PC-9 (cell line): ENCODE data around the gene UBASH3A.

Experiments
- EZH2 ChIP-seq: fragments of 200-600 bp; sonication (generic); IDR thresholded peaks from 2 replicates; pipeline ENCODE4 v1.8.0; 2017; ENCODE audit warnings: antibody characterized with exemption, low read depth
- TF ChIP-seq, protein P1 (sequence below): fragments of 200-600 bp; sonication (generic); conservative IDR thresholded peaks from 2 replicates; pipeline ENCODE4 v1.6.1; 2017; ENCODE audit warnings: mixed run types, antibody characterized with exemption, mild to moderate bottlenecking, moderate library complexity

DNA sequence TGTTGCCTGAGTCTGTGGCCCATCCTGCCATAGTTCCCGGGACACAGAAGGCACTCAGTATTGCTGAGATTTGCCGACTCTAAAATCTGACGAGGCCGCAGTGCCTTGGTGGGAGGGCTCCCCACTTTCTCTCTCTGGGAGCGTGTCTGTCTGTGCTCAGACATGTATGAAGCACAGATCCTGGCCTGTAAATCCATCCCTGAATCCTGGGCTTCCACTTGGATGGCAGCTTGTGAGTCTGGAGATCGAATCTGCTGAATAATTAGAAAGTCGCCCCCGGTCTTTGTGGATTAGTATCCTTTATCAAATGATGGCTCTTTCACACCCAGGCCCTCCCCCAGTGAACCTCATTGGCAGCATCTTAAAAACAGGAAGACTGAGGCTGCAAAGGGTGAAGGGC lies 10.4 kb downstream of the UBASH3A start:
- TF ChIP-seq EZH2: no peak
- TF ChIP-seq, protein P1, sequence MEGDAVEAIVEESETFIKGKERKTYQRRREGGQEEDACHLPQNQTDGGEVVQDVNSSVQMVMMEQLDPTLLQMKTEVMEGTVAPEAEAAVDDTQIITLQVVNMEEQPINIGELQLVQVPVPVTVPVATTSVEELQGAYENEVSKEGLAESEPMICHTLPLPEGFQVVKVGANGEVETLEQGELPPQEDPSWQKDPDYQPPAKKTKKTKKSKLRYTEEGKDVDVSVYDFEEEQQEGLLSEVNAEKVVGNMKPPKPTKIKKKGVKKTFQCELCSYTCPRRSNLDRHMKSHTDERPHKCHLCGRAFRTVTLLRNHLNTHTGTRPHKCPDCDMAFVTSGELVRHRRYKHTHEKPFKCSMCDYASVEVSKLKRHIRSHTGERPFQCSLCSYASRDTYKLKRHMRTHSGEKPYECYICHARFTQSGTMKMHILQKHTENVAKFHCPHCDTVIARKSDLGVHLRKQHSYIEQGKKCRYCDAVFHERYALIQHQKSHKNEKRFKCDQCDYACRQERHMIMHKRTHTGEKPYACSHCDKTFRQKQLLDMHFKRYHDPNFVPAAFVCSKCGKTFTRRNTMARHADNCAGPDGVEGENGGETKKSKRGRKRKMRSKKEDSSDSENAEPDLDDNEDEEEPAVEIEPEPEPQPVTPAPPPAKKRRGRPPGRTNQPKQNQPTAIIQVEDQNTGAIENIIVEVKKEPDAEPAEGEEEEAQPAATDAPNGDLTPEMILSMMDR: no peak
